NOMO-1 treated with dmso at 0.1 percent for 144 hours (cell line): ENCODE data around the gene HHIPL1.
"Not testable (repeated sequence)": the region's sequence is repeated elsewhere in the genome, so short reads cannot be mapped to it uniquely, and the experiment has no call there.

Source experiments
- DNase-seq: peaks from one replicate; lab custom pipeline; 2025; ENCODE audit not compliant: unreplicated experiment; lab: John Stamatoyannopoulos, UW

HHIPL1 gene

GRCh38 chr14:99633141-99633540 is 11.8 kb upstream of the HHIPL1 start:
- DNase-seq: no peak

- no peak for DNase-seq
Measured at GRCh38 chr14:99633918-99634317, 11.0 kb upstream of the HHIPL1 start.

GRCh38 chr14:99634443-99634842 is 10.5 kb upstream of the HHIPL1 start:
- no peak for DNase-seq

GRCh38 chr14:99635116-99635515 is 9.8 kb upstream of the HHIPL1 start:
- DNase-seq: no peak

- peak; percentile 10 for DNase-seq
Measured at GRCh38 chr14:99636487-99636886, 8.4 kb upstream of the HHIPL1 start.

- DNase-seq: no peak
Measured at GRCh38 chr14:99637624-99638023, 7.3 kb upstream of the HHIPL1 start.

GRCh38 chr14:99642771-99643170 is 2.2 kb upstream of the HHIPL1 start:
- not testable (repeated sequence) for DNase-seq

- no peak for DNase-seq
Measured at GRCh38 chr14:99643343-99643742, 1.6 kb upstream of the HHIPL1 start.

- no peak for DNase-seq
Measured at GRCh38 chr14:99644035-99644587, 818 bp upstream of the HHIPL1 start.

- no peak for DNase-seq
Measured at GRCh38 chr14:99645545-99646505, 896 bp downstream of the HHIPL1 start.

- no peak for DNase-seq
Measured at GRCh38 chr14:99647411-99647810, 2.5 kb downstream of the HHIPL1 start.

- no peak for DNase-seq
Measured at GRCh38 chr14:99648027-99648784, 3.3 kb downstream of the HHIPL1 start.

- no peak for DNase-seq
Measured at GRCh38 chr14:99649219-99649618, 4.3 kb downstream of the HHIPL1 start.

GRCh38 chr14:99649643-99650042 is 4.7 kb downstream of the HHIPL1 start:
- no peak for DNase-seq

GRCh38 chr14:99650189-99650588 is 5.3 kb downstream of the HHIPL1 start:
- no peak for DNase-seq

GRCh38 chr14:99651953-99652746 is 7.2 kb downstream of the HHIPL1 start:
- no peak for DNase-seq

GRCh38 chr14:99654235-99654985 is 9.5 kb downstream of the HHIPL1 start:
- DNase-seq: no peak

- DNase-seq: no peak
Measured at GRCh38 chr14:99655521-99655920, 10.6 kb downstream of the HHIPL1 start.

GRCh38 chr14:99656171-99656570 is 11.2 kb downstream of the HHIPL1 start:
- no peak for DNase-seq

- no peak for DNase-seq
Measured at GRCh38 chr14:99657645-99658155, 12.8 kb downstream of the HHIPL1 start.
